Sigmoid colon (tissue), 7 donors: ENCODE data around the gene GRIK4. TPM values are rescaled to one million over a fixed set of nuclear protein-coding genes. Genes with fewer than 3 reads are reported as not detected.

ENCODE experiments used
- DNase-seq: peaks from one replicate; pipeline ENCODE4 v3.0.0-alpha.2; 2019
- H3K27ac ChIP-seq, 4 donors: fragments of 200-600 bp; sonication (generic); one replicate each; pipeline ENCODE4 v1.5.1; 2016 to 2019; ENCODE audit warnings: mild to moderate bottlenecking in 1 of 4
- H3K27me3 ChIP-seq, 3 donors: fragments of 200-600 bp; sonication (generic); one replicate each; pipeline ENCODE4 v1.5.1; 2019; ENCODE audit warnings: mild to moderate bottlenecking in 1 of 3
- H3K36me3 ChIP-seq, 4 donors: fragments of 200-600 bp; sonication (generic); one replicate each; pipeline ENCODE4 v1.5.1; 2016 to 2019
- H3K4me1 ChIP-seq, 4 donors: fragments of 200-600 bp; sonication (generic); one replicate each; pipeline ENCODE4 v1.5.1; 2017 to 2019
- H3K4me3 ChIP-seq, 4 donors: fragments of 200-600 bp; sonication (generic); one replicate each; pipeline ENCODE4 v1.5.1; 2017 to 2019; ENCODE audit warnings: mild to moderate bottlenecking in 2 of 4, moderate library complexity in 1 of 4
- H3K9me3 ChIP-seq, 4 donors: fragments of 200-600 bp in 3 of 4; sonication (generic) in 3 of 4; one replicate each; pipeline versions ENCODE4 v1.5.1 to v1.6.1; 2013 to 2019
- CTCF ChIP-seq, 4 experiments: fragments of 450-650 bp in 3 of 4; fragments of 200-600 bp in 1 of 4; IDR thresholded peaks; one replicate each; pipeline ENCODE4 v1.5.1; 2016 to 2019; ENCODE audit warnings: antibody characterized with exemption in 4 of 4, mild to moderate bottlenecking in 3 of 4, moderate library complexity in 2 of 4
- EP300 ChIP-seq, 4 donors: sonication (generic); formaldehyde crosslinking; IDR thresholded peaks; one replicate each; pipeline ENCODE4 v1.6.1; 2017; ENCODE audit warnings: antibody characterized with exemption in 4 of 4
- POLR2A ChIP-seq, 2 donors: fragments of 450-650 bp; IDR thresholded peaks; one replicate each; pipeline ENCODE4 v1.6.1; 2016; ENCODE audit warnings: antibody characterized with exemption in 2 of 2, mild to moderate bottlenecking in 2 of 2, moderate library complexity in 2 of 2
- POLR2AphosphoS5 ChIP-seq, 4 donors: sonication (generic); formaldehyde crosslinking; IDR thresholded peaks; one replicate each; pipeline ENCODE4 v1.6.1; 2017; ENCODE audit warnings: antibody characterized with exemption in 4 of 4
- WGBS, 2 donors: extraction: QIAGEN DNeasy Blood & Tissue Kit; methylation state at CpG; one replicate each; pipeline ENCODE4 v1.1.7; 2013; 5-methylcytosine and 5-hydroxymethylcytosine counted together
- intact Hi-C: fragments of 100-400 bp; cut with DNase I; formaldehyde crosslinking; loops from one replicate; pipeline ENCODE4 v1.15.1; 2023
- polyA plus RNA-seq, 3 donors: library from polyadenylated mRNA; stranded (reverse); fragments of 200-250 nt; gene quantifications; one replicate each; pipeline ENCODE4 v1.2.3, GENCODE V29; 2013
- total RNA-seq, 4 donors: library from RNA; depleted of rRNA; stranded (reverse); fragments of >200 nt; gene quantifications; one replicate each; pipeline ENCODE4 v1.1.0, GENCODE V29; 2016
- donor health status: healthy with polysubstance abuse.
- donor health status: Bipolar disorder and iron deficiency.
- donor health status: healthy.

GRIK4 gene
- total and polyA plus RNA-seq, 7 donors: 0.10 to 0.36 (median 0.27) TPM; not detected in 4

- Histone ChIP-seq H3K9me3 (no peaks in the 10 kb centered on the region), H3K27me3 (no peaks in the 10 kb centered on the region), H3K36me3 (no peaks in the 10 kb centered on the region), H3K27ac (no peak overlapping the region), H3K4me1 (peaks cover 0 to 10% (median 7%) of the 10 kb centered on the region in 4 donors), H3K4me3 (no peak overlapping the region)
- intact Hi-C loops: no loop called here
- DNase-seq: no peak
- 90 to 98% methylated on average over 1 of the region's 1 CpG for WGBS, 2 donors
- TF ChIP-seq POLR2AphosphoS5 (IDR thresholded peaks at IDR 0.05): no peak
- TF ChIP-seq EP300 (IDR thresholded peaks at IDR 0.05): no peak
- TF ChIP-seq POLR2A (IDR thresholded peaks at IDR 0.05): no peak
- TF ChIP-seq CTCF (IDR thresholded peaks at IDR 0.05): no peak
Observed at GRCh38 chr11:120988603-120989002, 477.1 kb downstream of the GRIK4 start.

- DNase-seq: no peak
- Histone ChIP-seq H3K4me3 (no peak overlapping the region), H3K36me3 (no peaks in the 10 kb centered on the region), H3K9me3 (no peaks in the 10 kb centered on the region), H3K4me1 (no peaks in the 10 kb centered on the region), H3K27ac (no peak overlapping the region), H3K27me3 (no peaks in the 10 kb centered on the region)
- intact Hi-C loops: no loop called here
- 88 to 95% methylated on average over 10 of the region's 10 CpGs for WGBS, 2 donors
- no peak for TF ChIP-seq POLR2AphosphoS5 (IDR thresholded peaks at IDR 0.05)
- TF ChIP-seq EP300 (IDR thresholded peaks at IDR 0.05): no peak
- TF ChIP-seq POLR2A (IDR thresholded peaks at IDR 0.05): no peak
- no peak for TF ChIP-seq CTCF (IDR thresholded peaks at IDR 0.05)
Observed at GRCh38 chr11:120991830-120992686, 480.5 kb downstream of the GRIK4 start.

- intact Hi-C loops: no loop called here
- H3K36me3 ChIP-seq: no peaks in the 10 kb centered on the region
- 25 to 38% methylated on average over 1 of the region's 1 CpG for WGBS, 2 donors
- H3K9me3 ChIP-seq: no peaks in the 10 kb centered on the region
- DNase-seq: no peak
- no peak for TF ChIP-seq CTCF (IDR thresholded peaks at IDR 0.05)
- TF ChIP-seq POLR2AphosphoS5 (IDR thresholded peaks at IDR 0.05): no peak
- no peak for TF ChIP-seq POLR2A (IDR thresholded peaks at IDR 0.05)
- no peak for TF ChIP-seq EP300 (IDR thresholded peaks at IDR 0.05)
- no peak overlapping the region for H3K4me3 ChIP-seq
- H3K27me3 ChIP-seq: no peaks in the 10 kb centered on the region
- no peak overlapping the region for H3K27ac ChIP-seq
- no peaks in the 10 kb centered on the region for H3K4me1 ChIP-seq
Observed at GRCh38 chr11:120994091-120994859, 482.7 kb downstream of the GRIK4 start.

GRCh38 chr11:120995184-120995583 lies 483.6 kb downstream of the GRIK4 start:
- no peaks in the 10 kb centered on the region for H3K36me3 ChIP-seq
- no peaks in the 10 kb centered on the region for H3K27me3 ChIP-seq
- intact Hi-C loops: no loop called here
- H3K4me3 ChIP-seq: no peak overlapping the region
- TF ChIP-seq POLR2A (IDR thresholded peaks at IDR 0.05): no peak
- TF ChIP-seq CTCF (IDR thresholded peaks at IDR 0.05): no peak
- no peak for TF ChIP-seq EP300 (IDR thresholded peaks at IDR 0.05)
- no peak for TF ChIP-seq POLR2AphosphoS5 (IDR thresholded peaks at IDR 0.05)
- DNase-seq: no peak
- H3K4me1 ChIP-seq: no peaks in the 10 kb centered on the region
- H3K9me3 ChIP-seq: no peaks in the 10 kb centered on the region
- H3K27ac ChIP-seq: no peak overlapping the region
- WGBS, 2 donors: 75 to 89% methylated on average over 2 of the region's 2 CpGs
